Esophagus muscularis mucosa (tissue), 3 donors: ENCODE data around the gene STYX.

Source experiments
- POLR2A ChIP-seq: fragments of 450-650 bp; IDR thresholded peaks from one replicate; pipeline ENCODE4 v1.6.1; 2017; ENCODE audit warnings: antibody characterized with exemption, moderate library complexity, mild to moderate bottlenecking, low read depth
- POLR2AphosphoS5 ChIP-seq, 2 donors: sonication (generic); formaldehyde crosslinking; IDR thresholded peaks; one replicate each; pipeline ENCODE4 v1.6.1; 2017; ENCODE audit warnings: antibody characterized with exemption in 2 of 2
- TF ChIP-seq, protein P1 (sequence below), 3 experiments: fragments of 200-600 bp in 2 of 3; fragments of 450-650 bp in 1 of 3; sonication (generic) in 2 of 3; IDR thresholded peaks; one replicate each; pipeline ENCODE4 v1.5.1; 2017 to 2019; ENCODE audit warnings: antibody characterized with exemption in 3 of 3, mild to moderate bottlenecking in 2 of 3, moderate library complexity in 1 of 3

DNA sequence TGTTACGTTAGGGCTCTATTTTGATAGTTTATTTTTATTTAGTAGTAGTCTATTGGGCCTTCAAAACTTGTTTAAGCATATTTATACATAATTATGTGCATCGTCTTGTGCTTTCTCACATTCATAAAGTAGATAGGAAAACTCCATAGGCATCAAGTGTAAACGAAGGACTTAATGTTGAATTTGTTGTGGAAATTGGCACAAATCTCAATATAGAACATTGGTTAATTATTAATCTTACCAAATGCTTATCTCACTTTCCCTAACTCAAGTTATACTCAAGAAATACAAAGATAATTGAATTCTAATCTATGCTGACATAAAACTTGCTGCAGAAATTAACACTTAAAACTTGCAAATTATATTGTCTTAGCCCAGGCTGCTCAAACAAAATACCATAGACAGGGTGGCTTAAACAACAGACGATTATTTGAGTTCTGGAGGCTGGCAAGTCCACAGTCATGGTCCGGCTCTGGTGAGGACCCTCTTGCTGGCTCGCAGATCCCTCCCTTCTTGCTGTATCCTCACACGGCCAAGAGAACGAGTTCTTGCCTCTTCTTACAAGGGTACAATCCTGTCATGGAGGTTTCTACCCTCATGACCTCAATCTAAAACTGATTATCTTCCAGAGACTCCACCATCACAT is 18.8 kb downstream of the STYX start:
- TF ChIP-seq, protein P1, sequence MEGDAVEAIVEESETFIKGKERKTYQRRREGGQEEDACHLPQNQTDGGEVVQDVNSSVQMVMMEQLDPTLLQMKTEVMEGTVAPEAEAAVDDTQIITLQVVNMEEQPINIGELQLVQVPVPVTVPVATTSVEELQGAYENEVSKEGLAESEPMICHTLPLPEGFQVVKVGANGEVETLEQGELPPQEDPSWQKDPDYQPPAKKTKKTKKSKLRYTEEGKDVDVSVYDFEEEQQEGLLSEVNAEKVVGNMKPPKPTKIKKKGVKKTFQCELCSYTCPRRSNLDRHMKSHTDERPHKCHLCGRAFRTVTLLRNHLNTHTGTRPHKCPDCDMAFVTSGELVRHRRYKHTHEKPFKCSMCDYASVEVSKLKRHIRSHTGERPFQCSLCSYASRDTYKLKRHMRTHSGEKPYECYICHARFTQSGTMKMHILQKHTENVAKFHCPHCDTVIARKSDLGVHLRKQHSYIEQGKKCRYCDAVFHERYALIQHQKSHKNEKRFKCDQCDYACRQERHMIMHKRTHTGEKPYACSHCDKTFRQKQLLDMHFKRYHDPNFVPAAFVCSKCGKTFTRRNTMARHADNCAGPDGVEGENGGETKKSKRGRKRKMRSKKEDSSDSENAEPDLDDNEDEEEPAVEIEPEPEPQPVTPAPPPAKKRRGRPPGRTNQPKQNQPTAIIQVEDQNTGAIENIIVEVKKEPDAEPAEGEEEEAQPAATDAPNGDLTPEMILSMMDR (IDR thresholded peaks at IDR 0.05), result no peak
- TF ChIP-seq POLR2A, result no peak
- no peak for TF ChIP-seq POLR2AphosphoS5 (IDR thresholded peaks at IDR 0.05)
